Left renal pelvis (tissue), 4 donors: Measurements from ENCODE around the gene CRACR2B. TPM values are rescaled to one million over a fixed set of nuclear protein-coding genes. Genes with fewer than 3 reads are reported as not detected.
A peak's percentile ranks its signal among the peaks of the same experiment; 100 is the strongest.

ENCODE experiments used
- DNase-seq, 4 donors: peaks; one replicate each; pipeline ENCODE4 v3.0.0-alpha.2; 2013; ENCODE audit warnings: low read depth in 4 of 4, low spot score in 3 of 4
- polyA plus RNA-seq, 4 donors: library from polyadenylated mRNA; unstranded; fragments of 120-200 nt; gene quantifications; one replicate each; pipeline ENCODE4 v1.2.1, GENCODE V29; 2013; ENCODE audit not compliant: insufficient read length in 4 of 4

Gene CRACR2B
- polyA plus RNA-seq, 4 donors, result 3.6 to 20.3 (median 11.3) TPM

GRCh38 chr11:863910-864827, 36.5 kb downstream of the CRACR2B start:
- no peak for DNase-seq

GRCh38 chr11:864898-865297, 37.2 kb downstream of the CRACR2B start:
- DNase-seq, result no peak

- DNase-seq, result no peak
Observed at GRCh38 chr11:865462-866430, 38.0 kb downstream of the CRACR2B start.

- DNase-seq, result no peak
Observed at GRCh38 chr11:866481-866880, 38.8 kb downstream of the CRACR2B start.

- no peak for DNase-seq
Observed at GRCh38 chr11:867856-868358, 40.2 kb downstream of the CRACR2B start.

- no peak for DNase-seq
Observed at GRCh38 chr11:868394-868793, 40.7 kb downstream of the CRACR2B start.

GRCh38 chr11:868802-869201, 41.1 kb downstream of the CRACR2B start:
- no peak for DNase-seq

GRCh38 chr11:869399-870126, 41.8 kb downstream of the CRACR2B start:
- DNase-seq, result no peak

GRCh38 chr11:870127-870413, 42.4 kb downstream of the CRACR2B start:
- DNase-seq, result peak in 1 of 4 donors; percentile 44

- DNase-seq, result no peak
Observed at GRCh38 chr11:870418-870817, 42.7 kb downstream of the CRACR2B start.

- no peak for DNase-seq
Observed at GRCh38 chr11:871472-871871, 43.8 kb downstream of the CRACR2B start.

- DNase-seq, result no peak
Observed at GRCh38 chr11:872799-873198, 45.1 kb downstream of the CRACR2B start.

GRCh38 chr11:873706-874105, 46.0 kb downstream of the CRACR2B start:
- no peak for DNase-seq

- no peak for DNase-seq
Observed at GRCh38 chr11:875203-875602, 47.5 kb downstream of the CRACR2B start.

GRCh38 chr11:875769-876301, 48.1 kb downstream of the CRACR2B start:
- no peak for DNase-seq

- DNase-seq, result no peak
Observed at GRCh38 chr11:876545-876944, 48.8 kb downstream of the CRACR2B start.

GRCh38 chr11:877565-877964, 49.8 kb downstream of the CRACR2B start:
- DNase-seq, result no peak

GRCh38 chr11:880447-880846, 52.7 kb downstream of the CRACR2B start:
- DNase-seq, result no peak
